ENCODE results near the gene LCAT.
"Not testable (repeated sequence)": the region's sequence is repeated elsewhere in the genome, so short reads cannot be mapped to it uniquely, and the experiment has no call there.

Gene LCAT

DNA sequence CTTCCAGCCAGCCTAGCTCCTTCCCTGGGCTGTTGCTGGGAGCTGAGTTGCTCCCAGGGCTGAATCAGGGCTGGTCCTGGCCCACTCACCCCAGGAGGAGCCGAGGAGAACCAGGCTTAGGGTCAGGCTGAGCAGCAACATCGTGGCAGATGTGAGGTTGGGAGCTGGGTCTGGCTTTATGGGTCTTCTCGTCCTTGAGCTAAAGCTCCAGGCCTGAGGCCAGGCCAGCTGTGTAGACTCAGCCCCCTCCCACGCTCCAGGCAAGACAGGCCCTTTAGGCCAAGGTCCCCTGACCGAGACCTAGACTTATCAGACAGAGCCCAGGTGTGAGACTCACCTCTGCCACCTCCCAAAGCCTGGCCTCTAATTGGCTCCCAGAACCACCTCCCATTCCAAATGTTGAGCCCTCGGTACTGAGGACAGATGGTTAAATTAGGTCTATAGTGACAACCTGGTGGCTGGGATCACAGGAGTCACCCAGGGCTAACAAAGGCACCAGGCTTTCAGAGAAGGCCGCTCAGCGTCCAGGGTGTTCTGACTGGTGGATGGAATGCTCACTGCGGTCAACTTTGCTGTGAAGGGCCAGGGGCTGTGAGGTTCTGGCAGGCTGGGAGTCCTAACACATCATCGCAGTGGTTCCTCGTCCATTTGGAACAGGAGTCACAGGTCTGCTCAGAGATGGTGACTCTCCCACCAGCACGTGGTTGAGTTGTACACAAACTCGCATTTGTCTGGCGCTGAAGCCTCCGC is 12.0 kb downstream of the LCAT start, which contains the start of gene CTRL:
TSS of gene CTRL (minus strand) at position 151 of the 750 bp plus-strand sequence. CDS start at position 141, 10 bp downstream.
- no peak for DNase-seq (ENCODE audit: low read depth in 2 of 2)

DNA sequence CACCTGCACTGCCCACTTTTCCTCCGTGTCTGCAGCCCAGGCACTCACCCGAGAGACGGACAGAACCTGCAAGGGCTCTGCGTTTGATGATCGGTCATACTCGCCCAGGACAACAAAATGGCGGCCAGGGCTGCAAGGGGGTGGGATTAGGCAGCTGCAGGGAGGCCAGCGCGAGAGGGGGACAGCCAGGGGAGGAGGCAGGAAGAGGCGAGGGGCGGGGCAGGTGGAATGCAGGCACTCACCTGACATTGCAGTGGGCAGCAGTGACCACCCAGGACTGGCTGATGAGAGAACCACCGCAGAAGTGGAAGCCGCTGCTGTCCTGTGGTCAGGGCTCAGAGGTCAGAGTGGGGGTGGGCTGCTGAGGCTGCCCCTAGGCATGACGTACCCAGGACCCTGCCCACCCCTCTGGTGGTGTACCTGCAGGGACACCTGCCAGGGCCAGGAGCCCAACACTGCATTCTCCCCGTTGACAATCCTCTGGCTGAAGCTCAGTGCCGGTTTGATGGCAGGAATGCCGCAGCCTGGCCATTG is 13.2 kb downstream of the LCAT start:
- DNase-seq (ENCODE audit: low read depth in 2 of 2), result no peak

DNA sequence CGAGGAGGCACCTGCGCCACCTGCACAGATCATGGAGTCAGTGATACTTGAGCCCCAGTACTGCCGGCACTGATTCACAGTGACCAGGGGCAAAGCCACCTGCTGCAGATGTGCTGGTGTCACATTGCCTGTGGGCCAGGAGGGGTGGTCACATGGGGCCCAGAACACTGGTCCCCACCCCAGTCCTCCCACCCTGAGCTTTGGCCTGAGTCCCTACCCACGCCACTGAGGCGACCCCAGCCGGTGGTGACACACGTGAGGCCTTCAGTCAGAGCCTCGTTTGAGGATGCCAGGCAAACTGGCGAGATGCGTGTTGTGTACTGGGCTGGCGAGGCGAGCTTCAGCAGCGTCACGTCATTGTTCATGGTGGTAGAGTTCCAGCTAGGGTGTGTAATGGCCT is 13.7 kb downstream of the LCAT start:
- no peak for DNase-seq (ENCODE audit: low read depth in 2 of 2)

GRCh38 chr16:67928561-67929364 is 15.2 kb downstream of the LCAT start:
- peak; percentile 65 to 69 for DNase-seq (ENCODE audit: low read depth in 2 of 2)

GRCh38 chr16:67928147-67928546 is 15.8 kb downstream of the LCAT start:
- no peak for DNase-seq (ENCODE audit: low read depth in 2 of 2)

- DNase-seq (ENCODE audit: low read depth in 2 of 2), result no peak
Observed at GRCh38 chr16:67927131-67927941, 16.6 kb downstream of the LCAT start.

- DNase-seq (ENCODE audit: low read depth in 2 of 2), result no peak
Observed at GRCh38 chr16:67926181-67926750, 17.7 kb downstream of the LCAT start.

- no peak for DNase-seq (ENCODE audit: low read depth in 2 of 2)
Observed at GRCh38 chr16:67924140-67924906, 19.6 kb downstream of the LCAT start.

DNA sequence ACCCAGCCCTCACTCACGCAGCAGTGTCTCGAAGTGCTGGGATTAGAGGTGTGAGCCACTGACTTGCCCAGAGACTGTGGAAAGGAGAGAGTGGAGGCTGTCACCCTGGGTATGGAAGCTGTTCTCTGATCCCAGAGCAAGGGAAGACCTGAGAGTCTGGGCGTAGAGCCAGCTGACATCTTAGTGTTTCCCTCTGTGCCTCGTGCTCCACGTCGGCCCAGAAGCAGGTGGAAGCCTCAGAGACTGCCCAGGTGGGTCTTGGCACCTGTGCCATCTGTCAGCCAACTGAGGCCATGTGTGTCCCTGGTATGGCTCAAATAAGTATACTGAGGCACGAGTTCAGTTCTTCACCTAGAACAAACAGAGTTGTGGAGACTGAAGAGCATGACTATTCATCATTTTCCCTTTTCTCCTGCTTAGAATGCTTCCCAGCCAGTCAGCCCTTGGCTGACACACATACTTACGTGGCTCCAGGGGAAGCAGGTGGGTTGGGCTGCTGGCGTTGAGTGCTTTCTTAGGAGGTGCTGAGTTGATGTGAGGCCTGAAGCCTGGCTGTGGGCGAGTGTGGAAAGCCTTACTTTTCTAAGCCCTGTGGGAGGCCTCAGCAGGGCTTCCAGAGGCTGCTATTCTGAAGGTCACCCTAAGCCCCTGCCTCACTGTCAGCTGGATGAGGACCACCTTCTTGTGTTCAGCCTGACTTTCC is 20.4 kb downstream of the LCAT start:
- DNase-seq (ENCODE audit: low read depth in 2 of 2), result no peak

DNA sequence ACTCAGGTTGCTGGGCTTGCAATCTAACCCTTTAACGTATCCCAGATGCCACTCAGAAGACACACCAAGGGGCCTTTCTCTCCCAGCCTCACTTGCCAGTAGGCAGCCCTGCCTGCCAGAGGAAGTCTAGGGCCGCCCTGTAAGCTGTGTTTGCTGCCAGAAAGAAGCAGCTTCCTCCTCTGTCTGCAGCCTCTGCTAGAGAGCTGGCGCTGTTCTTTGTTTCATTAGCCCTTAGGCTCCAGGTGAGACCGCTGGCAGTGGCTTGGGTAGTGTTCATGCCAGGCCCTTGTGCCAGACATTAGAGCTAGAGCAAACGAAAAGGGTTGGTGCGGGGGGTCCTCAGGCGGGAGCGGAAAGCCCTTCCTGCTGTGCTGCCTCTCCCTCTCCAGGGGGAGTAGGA is 21.2 kb downstream of the LCAT start:
- DNase-seq (ENCODE audit: low read depth in 2 of 2), result no peak

- no peak for DNase-seq (ENCODE audit: low read depth in 2 of 2)
Observed at GRCh38 chr16:67922221-67922620, 21.7 kb downstream of the LCAT start.

- no peak for DNase-seq (ENCODE audit: low read depth in 2 of 2)
Observed at GRCh38 chr16:67919622-67920221, 24.2 kb downstream of the LCAT start.

DNA sequence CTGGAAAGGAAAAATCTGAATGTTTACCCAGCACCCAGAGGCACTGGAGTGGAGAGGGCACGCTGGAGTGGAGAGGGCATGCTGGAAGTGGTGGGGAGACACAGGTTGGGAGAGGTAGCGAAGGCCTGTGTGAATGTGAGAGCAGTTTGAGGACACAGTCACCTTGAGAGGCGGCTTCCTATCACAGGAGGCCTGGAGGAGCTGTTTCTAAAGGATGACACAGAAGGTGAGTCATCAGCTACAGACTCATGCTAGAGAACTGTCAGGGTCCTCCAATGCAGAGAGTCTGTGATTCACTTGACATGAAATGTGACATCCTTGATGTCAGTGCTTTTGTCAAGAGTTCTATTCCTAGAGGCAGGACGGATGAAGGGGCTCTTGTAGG is 26.1 kb downstream of the LCAT start:
- no peak for DNase-seq (ENCODE audit: low read depth in 2 of 2)

- no peak for DNase-seq (ENCODE audit: low read depth in 2 of 2)
Observed at GRCh38 chr16:67917140-67917851, 26.6 kb downstream of the LCAT start.

DNA sequence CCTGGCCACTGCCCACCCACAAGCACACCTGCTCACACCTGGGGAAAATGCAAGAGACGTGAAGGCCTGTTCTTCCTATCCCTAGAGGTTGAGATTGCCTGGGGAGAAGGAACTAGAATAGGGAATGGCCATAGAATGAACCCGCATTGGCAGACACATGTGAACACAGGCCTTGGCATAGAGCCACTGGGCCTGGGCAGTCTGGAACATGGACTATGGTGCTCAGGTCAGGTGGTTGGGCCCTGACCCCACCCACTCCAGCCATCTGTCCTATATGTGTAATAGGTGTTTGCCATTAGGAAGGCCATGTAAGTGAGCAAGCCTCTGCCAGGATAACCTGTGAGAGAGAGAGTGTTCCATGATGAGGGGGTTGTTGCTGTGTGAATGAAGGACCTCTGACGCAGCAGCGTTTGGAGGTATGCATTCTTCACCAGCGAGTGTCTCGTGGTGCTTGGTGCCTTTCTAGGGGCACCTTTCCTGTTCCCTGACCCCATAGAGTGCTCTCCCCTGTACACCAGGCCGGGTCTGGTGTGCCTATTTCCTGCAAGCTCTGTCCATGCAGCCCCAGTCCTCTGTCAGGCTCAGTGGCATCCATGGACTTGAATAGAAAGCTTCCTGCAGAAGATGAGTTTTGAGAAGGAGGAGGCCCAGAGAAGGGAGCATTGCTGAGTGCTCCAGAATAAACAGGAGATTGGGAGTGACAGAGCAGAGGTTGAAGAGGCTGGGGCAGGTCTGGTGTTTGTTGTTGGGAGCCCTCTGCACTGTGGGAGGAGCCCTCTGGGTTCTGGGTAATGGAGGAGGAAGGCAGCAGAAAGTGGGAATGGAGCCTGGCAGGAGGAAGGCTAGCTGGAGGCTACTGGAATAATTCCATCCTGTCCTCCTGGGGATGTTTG is 27.8 kb downstream of the LCAT start:
- no peak for DNase-seq (ENCODE audit: low read depth in 2 of 2)

GRCh38 chr16:67915496-67915769 is 28.5 kb downstream of the LCAT start:
- DNase-seq (ENCODE audit: low read depth in 2 of 2), result not testable (repeated sequence)

- no peak for DNase-seq (ENCODE audit: low read depth in 2 of 2)
Observed at GRCh38 chr16:67914758-67915495, 29.0 kb downstream of the LCAT start.

- DNase-seq (ENCODE audit: low read depth in 2 of 2), result no peak
Observed at GRCh38 chr16:67910158-67910557, 33.8 kb downstream of the LCAT start.

All from stimulated activated CD4-positive, alpha-beta T cell treated with anti-CD3 and anti-CD28 coated beads, Interleukin-1b, Interleukin-23, amount 100 ng/mL, for 4 hours (primary cell).